Fibroblast of skin of right biceps (primary cell): ENCODE results near the gene NUP214.
"Not testable (repeated sequence)": the region's sequence is repeated elsewhere in the genome, so short reads cannot be mapped to it uniquely, and the experiment has no call there.

ENCODE experiments used
- DNase-seq: peaks from one replicate; pipeline ENCODE4 v3.0.0-alpha.2; 2013

NUP214 gene

GRCh38 chr9:131264231-131264630 lies 138.8 kb downstream of the NUP214 start:
- DNase-seq: no peak

GRCh38 chr9:131266266-131267229 lies 141.2 kb downstream of the NUP214 start:
- DNase-seq: peak; percentile 32

GRCh38 chr9:131270171-131271015 lies 145.0 kb downstream of the NUP214 start:
- no peak for DNase-seq

GRCh38 chr9:131271016-131271273 lies 145.6 kb downstream of the NUP214 start:
- not testable (repeated sequence) for DNase-seq

GRCh38 chr9:131271506-131271931 lies 146.1 kb downstream of the NUP214 start:
- no peak for DNase-seq

- DNase-seq: no peak
These were observed 146.8 kb downstream of the NUP214 start for GRCh38 chr9:131272212-131272611.

GRCh38 chr9:131273146-131273855 lies 147.9 kb downstream of the NUP214 start:
- no peak for DNase-seq

- DNase-seq: no peak
These were observed 148.7 kb downstream of the NUP214 start for GRCh38 chr9:131273856-131274673.

- DNase-seq: no peak
These were observed 149.4 kb downstream of the NUP214 start for GRCh38 chr9:131274674-131275331.

GRCh38 chr9:131275332-131276093 lies 150.1 kb downstream of the NUP214 start:
- DNase-seq: no peak

GRCh38 chr9:131276094-131276888 lies 150.9 kb downstream of the NUP214 start, which contains the start of gene FAM78A:
TSS of gene FAM78A (minus strand) at chr9:131276510. CDS start at chr9:131276179, 331 bp downstream.
- DNase-seq: no peak

- no peak for DNase-seq
These were observed 151.5 kb downstream of the NUP214 start for GRCh38 chr9:131276891-131277286.

GRCh38 chr9:131277287-131277909 lies 152.0 kb downstream of the NUP214 start:
- DNase-seq: no peak

GRCh38 chr9:131277910-131278701 lies 152.7 kb downstream of the NUP214 start:
- DNase-seq: peak; percentile 77

GRCh38 chr9:131278702-131279111 lies 153.3 kb downstream of the NUP214 start:
- DNase-seq: no peak

- no peak for DNase-seq
These were observed 153.9 kb downstream of the NUP214 start for GRCh38 chr9:131279196-131279862.

- DNase-seq: no peak
These were observed 154.6 kb downstream of the NUP214 start for GRCh38 chr9:131279863-131280570.
